Measurements from ENCODE around the gene EID2. TPM values are rescaled to one million over a fixed set of nuclear protein-coding genes. Genes with fewer than 3 reads are reported as not detected.

EID2 gene
- total and polyA plus RNA-seq, 11 donors, result 7.1 to 16.5 (median 12.9) TPM

- TF ChIP-seq POLR2A (IDR thresholded peaks at IDR 0.05) (no peak), CTCF (IDR thresholded peaks at IDR 0.05) (no peak)
- Histone ChIP-seq H3K4me3 (no peak overlapping the region), H3K27ac (no peak overlapping the region), H3K27me3 (peaks cover 0 to 15% (median 0%) of the 10 kb centered on the region in 9 donors), H3K9me3 (peaks cover 0 to 11% (median 4%) of the 10 kb centered on the region in 12 donors), H3K4me1 (no peaks in the 10 kb centered on the region), H3K36me3 (no peaks in the 10 kb centered on the region)
- WGBS, 4 donors, result 52 to 68% (median 58%) methylated on average over 8 of the region's 8 CpGs
- DNase-seq (no peak), ATAC-seq (no peak)
- intact Hi-C loops (cut with DNase I), result no loop called here
These were observed 43.1 kb upstream of the EID2 start for GRCh38 chr19:39582891-39583625.

DNA sequence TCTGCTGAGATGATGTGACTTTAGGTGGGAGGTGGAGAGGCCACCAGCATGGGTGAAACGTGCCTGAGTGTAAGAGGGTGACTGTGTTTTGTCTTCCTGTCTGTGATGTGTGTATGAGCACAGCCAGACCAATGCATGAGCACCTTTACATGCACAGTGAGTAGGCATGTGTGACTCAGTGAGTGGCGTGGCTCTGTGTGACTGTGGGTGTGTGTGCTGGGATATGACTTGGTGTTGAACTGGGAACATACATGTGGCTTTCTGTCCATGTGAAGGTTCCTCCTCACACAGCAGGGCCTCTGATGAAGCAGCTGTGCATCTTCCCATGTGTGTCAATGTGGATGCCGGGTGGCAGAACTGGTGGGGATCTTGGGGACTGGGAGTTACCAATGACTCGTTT lies 42.5 kb upstream of the EID2 start:
- Histone ChIP-seq H3K36me3 (no peaks in the 10 kb centered on the region), H3K27me3 (peaks cover 0 to 15% (median 0%) of the 10 kb centered on the region in 9 donors), H3K4me1 (no peaks in the 10 kb centered on the region), H3K4me3 (no peak overlapping the region), H3K27ac (no peak overlapping the region), H3K9me3 (peaks cover 0 to 11% (median 4%) of the 10 kb centered on the region in 12 donors)
- intact Hi-C loops (cut with DNase I), result no loop called here
- ATAC-seq (no peak), DNase-seq (no peak)
- no peak for TF ChIP-seq CTCF (IDR thresholded peaks at IDR 0.05)
- no peak for TF ChIP-seq POLR2A (IDR thresholded peaks at IDR 0.05)
- 42 to 50% (median 47%) methylated on average over 4 of the region's 4 CpGs for WGBS, 4 donors

- no peak for ATAC-seq
- DNase-seq, result no peak
- peaks cover 0 to 28% (median 3%) of the 10 kb centered on the region in 9 donors for H3K27me3 ChIP-seq
- intact Hi-C loops (cut with DNase I), result no loop called here
- peaks cover 0 to 14% (median under 1%) of the 10 kb centered on the region in 12 donors for H3K9me3 ChIP-seq
- H3K36me3 ChIP-seq, result no peaks in the 10 kb centered on the region
- H3K4me3 ChIP-seq, result no peak overlapping the region
- 59 to 70% (median 61%) methylated on average over 3 of the region's 3 CpGs for WGBS, 4 donors
- TF ChIP-seq POLR2A (IDR thresholded peaks at IDR 0.05) (no peak), CTCF (IDR thresholded peaks at IDR 0.05) (no peak)
- no peaks in the 10 kb centered on the region for H3K4me1 ChIP-seq
- H3K27ac ChIP-seq, result no peak overlapping the region
These were observed 28.6 kb upstream of the EID2 start for GRCh38 chr19:39568604-39569003.

DNA sequence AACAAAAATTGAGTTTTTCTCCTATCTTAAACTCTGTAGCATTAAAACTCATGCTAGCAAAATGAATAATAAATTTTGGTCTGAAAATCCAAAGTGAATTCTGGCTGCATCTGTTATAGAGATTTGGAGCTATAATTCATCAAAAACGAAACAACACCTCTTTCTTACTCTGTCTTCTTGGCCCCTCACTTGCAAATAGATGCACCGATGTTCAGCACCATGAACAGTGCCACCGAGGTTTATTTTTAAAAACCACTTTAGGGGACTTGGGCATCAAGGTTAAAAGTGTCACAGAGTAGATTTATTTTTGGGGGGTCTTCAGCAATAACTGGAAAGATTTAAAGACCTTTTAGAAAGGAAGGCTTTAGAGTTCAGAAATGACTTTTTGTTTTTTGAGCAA lies 26.1 kb upstream of the EID2 start:
- WGBS, 4 donors, result 36 to 45% (median 41%) methylated on average over 3 of the region's 3 CpGs

More for the DNA sequence above, 26.1 kb upstream of the EID2 start:
- no peak for DNase-seq
- no peak for ATAC-seq
- no peak overlapping the region for H3K4me3 ChIP-seq
- H3K9me3 ChIP-seq, result no peaks in the 10 kb centered on the region
- H3K4me1 ChIP-seq, result no peaks in the 10 kb centered on the region
- H3K36me3 ChIP-seq, result no peaks in the 10 kb centered on the region
- intact Hi-C loops (cut with DNase I), result no loop called here
- H3K27ac ChIP-seq, result no peak overlapping the region
- TF ChIP-seq CTCF (IDR thresholded peaks at IDR 0.05) (no peak), POLR2A (IDR thresholded peaks at IDR 0.05) (no peak)
- H3K27me3 ChIP-seq, result peaks cover 0 to 31% (median 3%) of the 10 kb centered on the region in 9 donors
